ENCODE measurements around the gene MYT1.

- TF ChIP-seq POLR2A (IDR thresholded peaks at IDR 0.05; ENCODE audit: low read length) (no peak), GATA1 (IDR thresholded peaks at IDR 0.05; ENCODE audit: low read depth, low read length) (no peak)
These were observed 28.2 kb downstream of the MYT1 start for GRCh38 chr20:64192406-64192805.

All from erythroblast (primary cell).